ENCODE data around the gene TTLL10.

DNA sequence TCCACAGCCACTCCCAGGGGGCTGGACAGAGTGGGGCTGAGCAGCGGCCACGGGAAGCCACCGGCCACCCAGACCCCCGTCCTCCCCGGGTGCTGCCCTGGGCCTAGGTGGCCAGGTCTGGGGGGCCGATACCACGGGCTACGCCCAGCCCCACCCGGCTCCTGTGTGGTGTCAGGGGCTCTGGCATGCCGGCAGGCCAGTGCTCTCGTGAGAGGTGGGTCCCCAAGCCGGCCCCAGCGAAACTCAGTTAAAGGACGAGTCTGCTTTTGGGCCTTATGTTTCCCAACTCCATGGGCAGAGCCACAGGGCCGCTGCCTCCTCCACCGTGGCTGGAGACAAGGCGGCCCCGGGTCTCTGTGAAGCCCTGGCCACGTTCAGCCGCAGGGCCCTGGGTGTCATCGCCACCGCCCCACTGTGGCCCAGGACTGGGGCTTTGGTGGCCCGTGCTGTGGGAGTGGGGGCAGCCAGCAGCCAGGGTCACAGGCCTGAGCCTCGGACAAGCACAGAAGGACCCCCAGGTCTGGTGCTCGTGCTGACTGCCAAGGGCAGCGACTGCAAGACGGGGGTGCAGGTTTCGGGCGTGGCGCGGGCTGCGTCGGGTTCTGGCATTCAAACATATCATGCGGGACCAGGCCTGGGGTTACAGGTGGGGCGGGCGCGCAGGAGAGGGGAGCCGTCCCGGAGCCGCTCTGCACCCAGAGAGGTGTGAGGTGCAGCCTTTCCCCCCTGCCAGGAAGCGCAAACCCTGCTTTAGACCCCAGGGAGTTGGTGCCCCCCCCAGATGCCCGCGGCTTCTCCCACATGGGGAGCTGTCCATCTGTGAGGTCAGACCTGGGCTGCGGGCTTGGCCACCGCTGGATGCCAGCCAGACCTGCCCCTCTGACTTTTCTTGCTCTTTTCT, 45.9 kb upstream of the TTLL10 start:
- TF ChIP-seq, protein P1, sequence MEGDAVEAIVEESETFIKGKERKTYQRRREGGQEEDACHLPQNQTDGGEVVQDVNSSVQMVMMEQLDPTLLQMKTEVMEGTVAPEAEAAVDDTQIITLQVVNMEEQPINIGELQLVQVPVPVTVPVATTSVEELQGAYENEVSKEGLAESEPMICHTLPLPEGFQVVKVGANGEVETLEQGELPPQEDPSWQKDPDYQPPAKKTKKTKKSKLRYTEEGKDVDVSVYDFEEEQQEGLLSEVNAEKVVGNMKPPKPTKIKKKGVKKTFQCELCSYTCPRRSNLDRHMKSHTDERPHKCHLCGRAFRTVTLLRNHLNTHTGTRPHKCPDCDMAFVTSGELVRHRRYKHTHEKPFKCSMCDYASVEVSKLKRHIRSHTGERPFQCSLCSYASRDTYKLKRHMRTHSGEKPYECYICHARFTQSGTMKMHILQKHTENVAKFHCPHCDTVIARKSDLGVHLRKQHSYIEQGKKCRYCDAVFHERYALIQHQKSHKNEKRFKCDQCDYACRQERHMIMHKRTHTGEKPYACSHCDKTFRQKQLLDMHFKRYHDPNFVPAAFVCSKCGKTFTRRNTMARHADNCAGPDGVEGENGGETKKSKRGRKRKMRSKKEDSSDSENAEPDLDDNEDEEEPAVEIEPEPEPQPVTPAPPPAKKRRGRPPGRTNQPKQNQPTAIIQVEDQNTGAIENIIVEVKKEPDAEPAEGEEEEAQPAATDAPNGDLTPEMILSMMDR (conservative IDR thresholded peaks at IDR 0.05; ENCODE audit: low read depth, low read length): no peak
- TF ChIP-seq CHD1 (IDR thresholded peaks at IDR 0.05; ENCODE audit: low read depth, low read length): no peak
- TF ChIP-seq POLR2A (IDR thresholded peaks at IDR 0.05; ENCODE audit: low read depth, low read length): no peak
- no peak for TF ChIP-seq RAD21 (IDR thresholded peaks at IDR 0.05; ENCODE audit: low read length)
- TF ChIP-seq MAZ (IDR thresholded peaks at IDR 0.05; ENCODE audit: borderline replicate concordance, low read depth, low read length): no peak
- no peak for TF ChIP-seq MXI1 (IDR thresholded peaks at IDR 0.05; ENCODE audit: borderline replicate concordance, low read depth, low read length)
- TF ChIP-seq SMC3 (IDR thresholded peaks at IDR 0.05; ENCODE audit: low read depth, low read length): no peak
